HFF-Myc (cell line): Measurements from ENCODE around the gene CSNK2A1.

Source experiments
- DNase-seq: peaks from one replicate; pipeline ENCODE4 v3.0.0-alpha.2; 2011; ENCODE audit warnings: low read depth; ENCODE audit errors: extremely low read depth
- H3K4me3 ChIP-seq: replicated peaks from 2 replicates; pipeline ENCODE4 v1.5.1; 2011; ENCODE audit warnings: low read depth, mild to moderate bottlenecking, control low read depth, low read length
- TF ChIP-seq, protein P1 (sequence below): IDR thresholded peaks from 2 replicates; pipeline ENCODE4 v1.5.1; 2012; ENCODE audit warnings: mild to moderate bottlenecking, low read depth, low read length, control low read depth; ENCODE audit errors: missing control alignments

CSNK2A1 gene

DNA sequence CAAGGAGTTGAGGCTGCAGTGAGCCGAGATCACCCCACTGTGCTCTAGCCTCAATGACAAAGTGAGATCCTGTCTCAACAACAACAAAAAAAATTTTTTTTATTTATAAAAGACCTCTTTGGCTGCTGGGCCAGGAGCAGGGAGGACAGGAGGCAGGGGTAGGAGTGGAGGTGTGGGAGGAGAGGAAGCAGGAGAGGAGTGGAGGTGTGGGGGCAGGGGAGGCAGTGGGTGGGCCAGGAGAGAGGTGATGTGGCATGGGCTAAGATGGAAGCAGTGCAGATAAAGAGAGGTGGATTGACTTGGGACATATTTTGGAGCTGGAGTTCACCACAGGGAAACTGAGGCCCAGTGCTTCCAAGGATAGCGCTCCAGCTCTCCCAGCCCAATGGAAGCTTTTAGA, 13.4 kb upstream of the CSNK2A1 start:
- H3K4me3 ChIP-seq: no peak overlapping the region
- TF ChIP-seq, protein P1, sequence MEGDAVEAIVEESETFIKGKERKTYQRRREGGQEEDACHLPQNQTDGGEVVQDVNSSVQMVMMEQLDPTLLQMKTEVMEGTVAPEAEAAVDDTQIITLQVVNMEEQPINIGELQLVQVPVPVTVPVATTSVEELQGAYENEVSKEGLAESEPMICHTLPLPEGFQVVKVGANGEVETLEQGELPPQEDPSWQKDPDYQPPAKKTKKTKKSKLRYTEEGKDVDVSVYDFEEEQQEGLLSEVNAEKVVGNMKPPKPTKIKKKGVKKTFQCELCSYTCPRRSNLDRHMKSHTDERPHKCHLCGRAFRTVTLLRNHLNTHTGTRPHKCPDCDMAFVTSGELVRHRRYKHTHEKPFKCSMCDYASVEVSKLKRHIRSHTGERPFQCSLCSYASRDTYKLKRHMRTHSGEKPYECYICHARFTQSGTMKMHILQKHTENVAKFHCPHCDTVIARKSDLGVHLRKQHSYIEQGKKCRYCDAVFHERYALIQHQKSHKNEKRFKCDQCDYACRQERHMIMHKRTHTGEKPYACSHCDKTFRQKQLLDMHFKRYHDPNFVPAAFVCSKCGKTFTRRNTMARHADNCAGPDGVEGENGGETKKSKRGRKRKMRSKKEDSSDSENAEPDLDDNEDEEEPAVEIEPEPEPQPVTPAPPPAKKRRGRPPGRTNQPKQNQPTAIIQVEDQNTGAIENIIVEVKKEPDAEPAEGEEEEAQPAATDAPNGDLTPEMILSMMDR: no peak
- no peak for DNase-seq

DNA sequence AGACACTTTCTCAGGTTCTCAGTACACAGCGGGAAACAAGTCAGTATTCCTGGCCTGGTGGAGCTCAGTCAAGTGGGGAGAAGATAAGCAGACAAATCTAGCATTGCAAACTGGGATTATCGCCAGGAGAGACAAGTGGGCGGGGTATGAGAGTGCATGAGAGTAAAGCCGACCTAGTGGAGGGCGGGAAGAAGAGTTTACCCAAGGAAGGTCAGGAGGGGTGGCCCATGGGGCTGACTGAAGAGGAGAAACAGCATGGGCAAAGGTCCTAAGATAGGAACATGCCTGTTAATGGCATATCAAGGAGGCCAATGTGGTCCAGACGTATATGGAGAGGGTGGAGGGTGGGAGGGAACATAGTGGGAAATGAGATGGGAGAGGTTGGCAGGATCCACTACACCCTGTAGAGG, 12.4 kb upstream of the CSNK2A1 start:
- no peak for DNase-seq
- H3K4me3 ChIP-seq: no peak overlapping the region
- TF ChIP-seq, protein P1: no peak

DNA sequence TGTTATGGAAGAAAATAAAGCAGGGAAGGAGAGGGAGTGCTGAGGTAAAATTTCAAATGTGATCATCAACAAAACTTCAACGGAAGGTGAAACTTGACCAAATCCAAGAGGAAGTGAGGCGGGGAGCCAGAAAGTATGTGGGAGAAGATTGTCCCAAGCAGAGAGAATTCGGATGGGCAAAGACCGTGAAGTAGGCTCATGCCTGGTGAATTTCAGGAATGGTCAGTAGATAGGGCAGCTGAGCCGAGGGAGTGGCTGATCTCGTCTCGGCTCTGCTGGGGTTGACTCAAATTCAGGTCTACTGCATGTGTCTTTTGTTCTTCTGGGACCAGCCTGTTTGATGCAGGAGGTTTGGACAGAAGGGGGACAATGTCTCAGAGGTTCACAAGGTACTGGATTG, 7.0 kb upstream of the CSNK2A1 start:
- DNase-seq: no peak
- TF ChIP-seq, protein P1: no peak
- H3K4me3 ChIP-seq: no peak overlapping the region

DNA sequence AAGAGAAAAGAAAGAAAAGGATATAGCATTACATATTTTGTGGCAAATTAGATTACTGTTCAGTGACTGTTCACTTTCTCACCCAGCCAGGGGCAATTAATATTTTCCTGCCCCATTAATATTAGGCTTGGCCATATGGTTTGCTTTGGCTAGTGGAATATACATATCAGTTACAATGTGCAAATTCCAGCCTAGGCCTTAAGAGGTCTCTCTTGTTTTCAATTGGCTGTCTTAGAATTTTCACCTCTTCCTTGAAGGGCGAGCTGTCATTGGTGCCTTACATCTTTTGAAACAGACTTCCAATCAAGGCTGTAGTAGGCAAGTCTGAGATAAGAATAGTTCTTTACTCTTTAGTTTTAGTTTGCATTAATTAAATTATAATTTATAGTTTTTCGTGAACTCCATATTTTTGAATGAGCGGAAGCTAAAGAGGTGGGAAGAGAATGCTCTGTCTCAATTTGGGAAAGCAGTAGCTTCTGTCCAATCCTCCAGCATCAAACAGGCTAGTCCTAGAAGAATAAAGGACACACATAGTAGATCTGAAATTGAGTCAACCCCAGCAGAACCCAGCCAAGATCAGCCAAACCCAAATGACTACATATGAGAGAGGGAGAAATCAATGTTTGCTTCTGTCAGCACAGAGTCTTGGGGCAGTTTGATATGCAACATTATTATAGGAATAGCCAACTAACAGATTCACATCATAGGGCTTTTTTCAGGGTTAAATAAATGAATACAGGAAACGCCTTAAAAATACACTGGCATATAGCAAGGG, 6.3 kb upstream of the CSNK2A1 start:
- no peak overlapping the region for H3K4me3 ChIP-seq
- DNase-seq: no peak
- TF ChIP-seq, protein P1: no peak

DNA sequence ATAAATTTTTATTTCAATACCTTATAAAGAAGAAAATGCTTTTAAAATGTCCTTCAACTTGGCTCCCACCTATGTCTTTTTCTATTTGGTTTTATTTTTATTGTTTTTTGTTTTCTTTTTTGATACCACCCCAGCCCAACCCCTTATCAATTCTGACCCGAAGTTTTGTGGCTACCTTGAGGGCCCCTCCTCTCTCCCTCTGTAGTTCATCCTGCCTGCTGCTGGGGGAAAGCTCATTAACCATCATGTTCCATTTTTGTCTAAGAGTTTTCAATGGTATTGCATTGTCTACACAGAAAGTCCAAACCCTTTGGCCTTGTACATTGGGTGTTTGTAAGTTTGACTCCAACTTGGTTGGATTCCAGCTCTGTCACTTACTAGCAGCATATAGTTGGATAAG, 5.3 kb upstream of the CSNK2A1 start:
- DNase-seq: no peak
- H3K4me3 ChIP-seq: no peak overlapping the region
- TF ChIP-seq, protein P1: no peak

DNA sequence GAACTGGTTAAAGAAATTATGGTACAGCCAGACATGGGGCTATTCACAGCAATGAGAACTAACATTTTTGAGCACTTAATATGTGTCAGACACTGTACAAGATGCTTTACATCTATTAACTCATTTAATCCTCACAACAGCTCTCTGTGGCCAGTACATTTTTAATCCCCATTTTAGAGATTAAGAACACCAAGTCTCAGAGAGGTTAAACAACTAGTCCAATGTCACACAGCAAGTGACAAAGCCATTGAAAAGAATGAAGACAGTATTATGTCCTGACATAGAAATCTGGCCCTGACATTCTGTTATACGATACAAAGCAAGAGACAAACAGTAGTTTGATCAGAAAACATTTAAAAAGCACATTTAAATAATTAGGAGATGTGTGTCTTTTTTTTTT, 3.8 kb upstream of the CSNK2A1 start:
- no peak overlapping the region for H3K4me3 ChIP-seq
- DNase-seq: no peak
- TF ChIP-seq, protein P1: no peak

DNA sequence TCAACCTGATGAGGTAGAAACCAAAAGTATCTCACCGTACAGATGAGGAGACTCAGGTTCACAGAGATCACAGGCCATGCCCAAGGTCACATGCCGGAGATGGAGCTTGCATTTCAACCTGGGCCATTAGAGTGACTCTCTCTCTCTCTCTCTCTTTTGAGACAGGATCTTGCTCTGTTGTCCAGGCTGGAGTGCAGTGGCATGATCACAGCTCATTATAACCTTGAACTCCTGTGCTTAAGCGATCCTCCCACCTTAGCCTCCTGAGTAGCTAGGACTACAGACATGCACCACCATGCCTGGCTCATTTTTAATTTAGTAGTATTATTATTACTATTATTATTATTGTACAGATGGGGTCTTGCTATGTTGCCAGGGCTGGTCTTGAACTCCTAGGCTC, 2.8 kb upstream of the CSNK2A1 start:
- no peak for DNase-seq
- TF ChIP-seq, protein P1: no peak
- no peak overlapping the region for H3K4me3 ChIP-seq
